ENCODE data around the gene RPSA. TPM values are rescaled to one million over a fixed set of nuclear protein-coding genes. Genes with fewer than 3 reads are reported as not detected.
"Not testable (repeated sequence)": the region's sequence is repeated elsewhere in the genome, so short reads cannot be mapped to it uniquely, and the experiment has no call there.

The RPSA gene
- polyA plus RNA-seq, 1 donor (not counting 4 experiments of a cell fraction or from before 2014, with no cell fraction given): 3,195 TPM

DNA sequence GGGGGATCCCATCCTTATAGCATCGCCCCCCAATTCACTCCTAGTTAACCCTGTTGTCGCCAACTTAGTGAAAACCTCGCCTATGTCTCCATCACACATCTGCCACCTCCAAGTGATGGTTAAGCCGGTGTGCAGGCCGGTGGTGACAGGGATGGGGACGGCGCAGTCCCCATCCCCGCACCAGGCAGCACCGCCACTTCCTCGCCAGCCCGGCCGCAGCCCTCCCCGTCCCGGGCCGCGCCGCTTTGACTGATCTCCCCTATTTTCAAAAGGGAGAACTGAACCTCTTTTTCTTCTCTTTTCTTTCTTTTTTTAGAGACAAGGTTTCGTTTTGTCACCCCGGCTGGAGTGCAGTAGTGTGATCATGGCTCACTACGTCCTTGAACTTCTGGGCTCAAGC lies 49.6 kb downstream of the RPSA start:
- Histone ChIP-seq H3K4me2 (ENCODE audit: control insufficient read depth, extremely low read depth, insufficient read depth, low read depth, low read length) (no peak overlapping the region), H3K79me2 (ENCODE audit: control insufficient read depth, insufficient read depth, low read length) (no peaks in the 10 kb centered on the region), H2AFZ (ENCODE audit: control insufficient read depth, low read length) (no peak overlapping the region), H4K20me1 (ENCODE audit: control insufficient read depth, extremely low read depth, insufficient read depth, low read length) (no peaks in the 10 kb centered on the region), H3K9me3 (ENCODE audit: control insufficient read depth, low read depth, low read length) (no peaks in the 10 kb centered on the region), H3K4me3 (ENCODE audit: control insufficient read depth in 2 of 3, extremely low read depth in 1 of 3, insufficient read depth in 2 of 3, low read depth in 1 of 3, low read length in 3 of 3) (no peak overlapping the region), H3K27me3 (ENCODE audit: control insufficient read depth, extremely low read depth, insufficient read depth, low read length) (no peaks in the 10 kb centered on the region), H3K36me3 (ENCODE audit: control insufficient read depth in 2 of 2, extremely low read depth in 1 of 2, insufficient read depth in 2 of 2, low read length in 2 of 2) (no peaks in the 10 kb centered on the region), H3K9me1 (ENCODE audit: control insufficient read depth, extremely low read depth, insufficient read depth, low read length) (no peaks in the 10 kb centered on the region), H3K9ac (ENCODE audit: control insufficient read depth, extremely low read depth, insufficient read depth, low read length) (no peak overlapping the region), H3K27ac (ENCODE audit: control insufficient read depth, insufficient read depth, low read length) (no peak overlapping the region), H3K4me1 (ENCODE audit: control insufficient read depth, extremely low read depth, insufficient read depth, low read length) (no peaks in the 10 kb centered on the region)
- FAIRE-seq (no peak), DNase-seq (ENCODE audit: low read depth, low spot score) (no peak)
- dilution Hi-C loops (cut with MboI; ENCODE audit: extremely low pct_ligation_motif_present, low sequenced_read_pairs): no loop called here
- TF ChIP-seq, protein P1, sequence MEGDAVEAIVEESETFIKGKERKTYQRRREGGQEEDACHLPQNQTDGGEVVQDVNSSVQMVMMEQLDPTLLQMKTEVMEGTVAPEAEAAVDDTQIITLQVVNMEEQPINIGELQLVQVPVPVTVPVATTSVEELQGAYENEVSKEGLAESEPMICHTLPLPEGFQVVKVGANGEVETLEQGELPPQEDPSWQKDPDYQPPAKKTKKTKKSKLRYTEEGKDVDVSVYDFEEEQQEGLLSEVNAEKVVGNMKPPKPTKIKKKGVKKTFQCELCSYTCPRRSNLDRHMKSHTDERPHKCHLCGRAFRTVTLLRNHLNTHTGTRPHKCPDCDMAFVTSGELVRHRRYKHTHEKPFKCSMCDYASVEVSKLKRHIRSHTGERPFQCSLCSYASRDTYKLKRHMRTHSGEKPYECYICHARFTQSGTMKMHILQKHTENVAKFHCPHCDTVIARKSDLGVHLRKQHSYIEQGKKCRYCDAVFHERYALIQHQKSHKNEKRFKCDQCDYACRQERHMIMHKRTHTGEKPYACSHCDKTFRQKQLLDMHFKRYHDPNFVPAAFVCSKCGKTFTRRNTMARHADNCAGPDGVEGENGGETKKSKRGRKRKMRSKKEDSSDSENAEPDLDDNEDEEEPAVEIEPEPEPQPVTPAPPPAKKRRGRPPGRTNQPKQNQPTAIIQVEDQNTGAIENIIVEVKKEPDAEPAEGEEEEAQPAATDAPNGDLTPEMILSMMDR (optimal IDR thresholded peaks at IDR 0.05 in 1 of 3, IDR thresholded peaks at IDR 0.05 in 1 of 3, conservative IDR thresholded peaks at IDR 0.05 in 1 of 3; ENCODE audit: extremely low read depth in 1 of 3, insufficient read depth in 2 of 3, low read length in 3 of 3): no peak
- no peak for TF ChIP-seq EZH2 (IDR thresholded peaks at IDR 0.05; ENCODE audit: low read length)

DNA sequence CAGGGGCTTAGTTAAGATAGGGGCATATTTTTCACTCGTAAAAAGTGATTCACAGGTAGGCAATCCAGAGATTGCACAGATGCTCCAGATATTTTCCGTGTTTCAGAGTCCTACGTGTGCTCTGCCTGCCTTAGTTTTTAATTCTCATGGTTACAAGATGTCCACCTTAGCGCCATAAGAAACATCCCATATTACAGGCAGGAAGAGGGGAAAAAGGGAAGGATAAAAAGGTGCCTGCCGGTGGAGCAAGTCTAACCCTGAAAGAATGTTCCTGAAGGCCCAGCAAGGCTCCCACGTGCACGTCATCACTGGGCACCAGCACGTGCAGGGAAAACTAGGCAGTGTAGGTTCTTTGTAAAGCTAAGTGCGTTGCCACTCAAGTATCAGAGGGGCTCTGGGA lies 50.8 kb downstream of the RPSA start:
- FAIRE-seq (no peak), DNase-seq (ENCODE audit: low read depth, low spot score) (no peak)
- Histone ChIP-seq H3K4me1 (ENCODE audit: control insufficient read depth, extremely low read depth, insufficient read depth, low read length) (no peaks in the 10 kb centered on the region), H3K27ac (ENCODE audit: control insufficient read depth, insufficient read depth, low read length) (no peak overlapping the region), H3K9me1 (ENCODE audit: control insufficient read depth, extremely low read depth, insufficient read depth, low read length) (no peaks in the 10 kb centered on the region), H2AFZ (ENCODE audit: control insufficient read depth, low read length) (no peak overlapping the region), H3K9ac (ENCODE audit: control insufficient read depth, extremely low read depth, insufficient read depth, low read length) (no peak overlapping the region), H3K4me3 (ENCODE audit: control insufficient read depth in 2 of 3, extremely low read depth in 1 of 3, insufficient read depth in 2 of 3, low read depth in 1 of 3, low read length in 3 of 3) (no peak overlapping the region), H3K79me2 (ENCODE audit: control insufficient read depth, insufficient read depth, low read length) (no peaks in the 10 kb centered on the region), H4K20me1 (ENCODE audit: control insufficient read depth, extremely low read depth, insufficient read depth, low read length) (no peaks in the 10 kb centered on the region), H3K4me2 (ENCODE audit: control insufficient read depth, extremely low read depth, insufficient read depth, low read depth, low read length) (no peak overlapping the region), H3K27me3 (ENCODE audit: control insufficient read depth, extremely low read depth, insufficient read depth, low read length) (no peaks in the 10 kb centered on the region), H3K9me3 (ENCODE audit: control insufficient read depth, low read depth, low read length) (no peaks in the 10 kb centered on the region), H3K36me3 (ENCODE audit: control insufficient read depth in 2 of 2, extremely low read depth in 1 of 2, insufficient read depth in 2 of 2, low read length in 2 of 2) (no peaks in the 10 kb centered on the region)
- dilution Hi-C loops (cut with MboI; ENCODE audit: extremely low pct_ligation_motif_present, low sequenced_read_pairs): no loop called here
- TF ChIP-seq, protein P1 (optimal IDR thresholded peaks at IDR 0.05 in 1 of 3, IDR thresholded peaks at IDR 0.05 in 1 of 3, conservative IDR thresholded peaks at IDR 0.05 in 1 of 3; ENCODE audit: extremely low read depth in 1 of 3, insufficient read depth in 2 of 3, low read length in 3 of 3): no peak
- no peak for TF ChIP-seq EZH2 (IDR thresholded peaks at IDR 0.05; ENCODE audit: low read length)

GRCh38 chr3:39458579-39458978 lies 52.1 kb downstream of the RPSA start:
- H4K20me1 ChIP-seq (ENCODE audit: control insufficient read depth, extremely low read depth, insufficient read depth, low read length); FAIRE-seq; H3K9me3 ChIP-seq (ENCODE audit: control insufficient read depth, low read depth, low read length); H3K27me3 ChIP-seq (ENCODE audit: control insufficient read depth, extremely low read depth, insufficient read depth, low read length); H3K4me2 ChIP-seq (ENCODE audit: control insufficient read depth, extremely low read depth, insufficient read depth, low read depth, low read length); H3K79me2 ChIP-seq (ENCODE audit: control insufficient read depth, insufficient read depth, low read length); H3K9ac ChIP-seq (ENCODE audit: control insufficient read depth, extremely low read depth, insufficient read depth, low read length); H3K9me1 ChIP-seq (ENCODE audit: control insufficient read depth, extremely low read depth, insufficient read depth, low read length); H3K4me1 ChIP-seq (ENCODE audit: control insufficient read depth, extremely low read depth, insufficient read depth, low read length); H3K4me3 ChIP-seq (ENCODE audit: control insufficient read depth in 2 of 3, extremely low read depth in 1 of 3, insufficient read depth in 2 of 3, low read depth in 1 of 3, low read length in 3 of 3); dilution Hi-C loops (cut with MboI; ENCODE audit: extremely low pct_ligation_motif_present, low sequenced_read_pairs); H2AFZ ChIP-seq (ENCODE audit: control insufficient read depth, low read length); H3K27ac ChIP-seq (ENCODE audit: control insufficient read depth, insufficient read depth, low read length); DNase-seq (ENCODE audit: low read depth, low spot score); H3K36me3 ChIP-seq (ENCODE audit: control insufficient read depth in 2 of 2, extremely low read depth in 1 of 2, insufficient read depth in 2 of 2, low read length in 2 of 2): not testable (repeated sequence)
